Smooth muscle cell of the brain vasculature (primary cell): ENCODE results near the gene PTPN13.
A peak's percentile ranks its signal among the peaks of the same experiment; 100 is the strongest.

Source experiments
- DNase-seq: peaks from one replicate; pipeline ENCODE4 v3.0.0-alpha.2; 2012; ENCODE audit warnings: low read depth, low spot score

PTPN13 gene

DNA sequence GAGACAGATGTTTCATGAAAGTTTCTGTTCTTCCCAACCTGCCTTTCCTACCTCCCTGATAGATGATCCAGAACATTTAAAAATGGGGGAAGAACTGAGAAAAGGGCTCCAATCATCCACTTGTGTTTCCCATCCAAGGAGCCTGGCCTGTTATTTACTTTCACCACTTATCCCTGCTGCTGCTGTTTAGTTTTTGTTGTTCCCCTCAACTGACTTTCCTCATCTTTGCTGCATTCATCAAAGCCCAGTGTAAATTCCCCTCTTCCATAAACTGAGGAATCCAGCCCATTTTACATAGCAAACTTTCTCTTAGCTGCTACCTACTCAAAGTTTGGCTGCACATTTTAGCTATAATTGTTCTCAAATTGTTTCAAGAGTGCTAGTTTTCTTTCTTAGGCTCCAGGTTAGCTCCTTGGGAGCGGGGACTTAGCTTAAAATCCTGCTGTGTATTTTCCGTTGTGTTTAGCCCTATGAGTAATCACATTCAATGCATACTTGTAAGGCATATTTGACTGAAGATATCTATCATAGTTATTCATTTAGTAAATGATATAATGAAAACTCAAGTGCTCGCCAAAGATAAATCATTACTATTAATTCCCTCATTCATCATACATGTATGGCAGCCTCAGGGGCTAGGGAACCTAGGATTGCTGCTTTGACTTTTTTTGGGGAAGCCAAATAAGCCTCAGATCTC, 1.4 kb upstream of the PTPN13 start:
- no peak for DNase-seq

DNA sequence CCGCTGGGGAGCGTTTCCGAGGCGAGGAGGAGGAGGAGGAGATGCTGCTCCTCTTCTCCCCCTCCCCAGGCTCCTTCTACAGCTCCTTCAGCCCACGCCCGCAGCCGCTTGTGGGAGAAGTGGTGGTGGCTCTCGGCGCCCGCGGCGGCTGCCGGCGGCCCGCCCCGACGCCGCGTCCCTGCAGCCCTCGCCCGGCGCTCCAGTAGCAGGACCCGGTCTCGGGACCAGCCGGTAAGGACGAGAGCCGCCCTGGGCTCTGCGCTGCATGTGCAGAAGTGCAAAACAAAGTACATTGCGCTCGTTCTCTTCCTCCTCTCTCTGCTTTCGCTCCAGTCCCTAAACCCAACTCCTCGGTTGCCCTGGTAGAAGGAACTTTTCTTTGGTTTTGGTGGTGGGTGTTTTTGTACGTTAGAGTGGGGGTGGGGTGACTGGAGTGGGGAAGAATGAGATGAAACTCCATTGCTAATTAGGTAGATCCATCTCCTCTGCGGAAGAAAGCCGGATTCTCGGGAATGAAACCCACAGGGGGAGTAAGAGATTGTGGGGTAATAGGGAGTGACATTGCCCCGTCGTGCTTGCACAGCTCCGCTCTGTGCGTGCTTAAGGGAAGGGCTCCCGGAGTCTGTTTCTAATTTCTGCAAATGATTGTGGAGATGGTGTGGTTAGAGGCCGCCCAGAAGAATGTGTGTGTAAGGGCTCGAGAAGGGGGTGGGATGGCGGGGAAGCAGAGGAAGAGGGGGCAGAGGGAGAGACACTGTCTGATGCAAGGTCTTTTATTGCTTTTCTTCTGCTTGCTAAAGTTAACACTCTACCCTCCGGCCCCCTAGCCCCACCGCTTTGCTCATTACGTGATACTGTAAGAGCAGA, 677 bp downstream of the PTPN13 start:
- peak; percentile 29 for DNase-seq

DNA sequence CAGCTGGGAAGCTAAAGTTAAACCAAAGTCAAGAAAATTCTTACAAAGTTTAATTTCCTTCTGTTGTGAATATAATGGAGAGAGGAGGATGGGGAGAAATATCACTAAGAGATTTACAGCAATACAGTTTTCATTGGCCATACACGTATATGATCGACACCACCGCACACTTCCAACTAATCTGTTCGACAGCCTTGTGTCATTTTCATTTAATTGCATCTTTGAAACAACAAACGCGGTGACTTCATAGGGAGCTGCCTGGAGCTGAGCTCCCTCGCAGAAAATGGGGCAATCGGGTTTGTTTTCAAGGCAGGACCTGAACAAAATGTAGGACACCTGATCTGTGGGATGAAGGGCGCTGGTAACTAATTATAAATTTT, 1.3 kb downstream of the PTPN13 start:
- no peak for DNase-seq

DNA sequence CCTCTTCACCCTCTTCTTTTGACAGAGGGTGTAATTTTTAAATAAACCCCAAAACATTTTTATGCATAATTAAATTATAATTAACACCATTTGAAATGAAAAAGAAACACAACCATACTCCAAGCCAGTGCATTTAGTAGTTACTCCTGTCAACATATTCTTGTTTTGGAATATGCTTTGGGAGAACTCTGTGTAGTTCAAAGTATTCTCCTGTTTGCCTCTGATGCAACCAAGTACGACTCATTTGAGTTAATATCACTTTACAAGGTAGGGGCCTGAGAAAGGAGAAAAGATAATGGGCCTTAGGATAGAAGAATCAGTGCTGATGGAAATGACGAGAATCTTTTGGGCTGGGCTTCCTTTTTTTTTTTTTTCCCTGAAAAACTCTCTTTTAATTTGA, 2.7 kb downstream of the PTPN13 start:
- no peak for DNase-seq

DNA sequence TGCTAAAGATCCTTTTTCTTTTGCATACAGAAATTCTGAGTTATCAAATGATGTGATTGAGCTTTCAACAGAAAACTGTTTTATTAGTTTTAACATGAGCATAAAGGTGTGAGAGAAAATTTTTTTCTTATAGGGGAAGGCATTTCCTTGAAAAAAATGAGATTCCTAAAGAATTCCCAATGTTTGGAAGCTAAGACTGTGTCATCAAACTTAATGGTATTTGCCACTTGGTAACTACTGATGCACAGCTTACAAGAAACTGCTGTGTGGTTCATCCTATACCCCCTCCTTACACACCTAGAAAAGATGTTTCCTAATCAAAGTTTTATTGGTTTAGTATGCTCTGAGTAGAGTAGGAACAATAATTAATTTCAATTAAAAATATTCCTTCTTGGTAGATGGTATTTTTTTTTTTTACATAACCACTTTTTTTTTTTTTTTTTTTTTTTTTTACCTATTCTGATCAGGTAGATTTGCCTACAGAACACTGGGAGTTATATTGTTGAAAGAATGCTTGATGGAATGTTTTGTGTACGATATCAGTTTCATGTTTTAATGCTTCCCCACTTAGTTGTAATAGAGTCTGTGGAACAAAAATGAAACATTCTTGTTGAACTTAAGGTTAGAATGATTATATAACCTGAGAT, 6.0 kb downstream of the PTPN13 start:
- DNase-seq: no peak

DNA sequence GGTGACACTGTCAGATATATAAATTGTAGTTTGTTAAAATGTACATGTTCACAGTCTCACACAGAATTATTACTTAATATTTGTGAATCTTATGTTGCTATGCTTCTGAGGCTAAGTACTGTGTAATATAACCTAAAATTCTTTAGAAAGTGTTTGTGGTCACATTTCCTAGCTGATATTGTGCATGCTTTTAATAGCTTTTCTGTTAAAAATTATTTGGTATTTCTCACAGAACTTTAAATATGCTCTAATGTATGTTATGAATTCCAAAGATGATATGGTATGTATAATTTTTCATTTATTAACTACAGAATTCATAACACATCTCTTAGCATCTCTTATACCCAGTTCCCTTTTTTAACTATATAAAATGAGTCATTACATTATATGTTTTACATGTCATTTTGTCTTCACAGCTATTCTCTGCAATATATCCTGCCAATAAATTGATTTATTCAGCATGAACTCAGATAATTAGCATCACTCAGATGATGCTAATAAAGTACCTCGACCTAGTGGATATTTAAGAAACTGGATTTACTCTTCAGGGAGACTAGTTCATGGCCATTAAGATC, 9.3 kb downstream of the PTPN13 start:
- no peak for DNase-seq

DNA sequence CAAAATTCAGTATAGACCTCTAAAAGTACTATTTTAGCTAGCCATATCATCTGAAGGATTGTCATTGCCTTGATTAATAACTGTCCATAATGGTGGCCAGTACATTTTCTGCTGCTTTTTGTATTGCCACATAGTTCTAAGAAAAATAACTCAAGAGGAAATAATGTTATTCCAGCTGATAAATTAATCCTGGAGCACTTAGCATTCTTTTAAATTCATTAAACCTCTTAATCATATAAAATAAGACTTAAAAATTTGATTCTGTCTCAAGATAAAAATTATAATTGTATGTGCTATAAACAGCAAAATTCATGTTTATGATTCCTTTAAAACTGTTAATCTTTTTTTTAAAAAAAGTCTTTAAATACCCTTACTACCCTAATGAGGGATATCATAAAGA, 12.7 kb downstream of the PTPN13 start:
- no peak for DNase-seq

DNA sequence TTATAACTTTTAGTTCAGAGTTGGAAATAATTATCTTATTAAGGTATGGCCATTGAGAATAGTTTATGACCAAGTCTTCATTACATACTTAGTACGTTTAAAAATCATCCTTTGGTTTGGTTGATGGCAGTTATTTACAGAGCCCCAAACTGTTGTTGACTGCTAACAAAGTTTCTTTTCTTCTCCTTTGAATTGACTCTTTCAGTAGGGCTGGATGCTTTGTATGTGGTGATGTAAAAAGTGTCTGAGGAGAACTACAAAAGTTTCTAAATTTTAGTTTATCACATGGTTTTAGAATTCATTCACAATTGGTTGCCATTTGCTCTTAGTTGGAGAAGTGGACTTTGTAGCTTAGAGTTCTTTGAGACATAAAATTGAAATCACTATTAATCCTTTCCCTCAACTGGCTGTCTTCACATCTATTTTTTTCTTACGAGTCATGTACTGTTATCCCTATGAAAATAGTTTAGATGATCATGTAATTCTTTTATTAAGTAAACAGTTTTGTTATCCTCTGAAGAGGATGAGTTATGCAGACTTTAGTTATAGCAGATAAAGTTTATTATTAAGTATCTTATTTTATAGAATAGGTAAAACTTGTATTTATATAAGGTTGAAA, 14.8 kb downstream of the PTPN13 start:
- DNase-seq: no peak

DNA sequence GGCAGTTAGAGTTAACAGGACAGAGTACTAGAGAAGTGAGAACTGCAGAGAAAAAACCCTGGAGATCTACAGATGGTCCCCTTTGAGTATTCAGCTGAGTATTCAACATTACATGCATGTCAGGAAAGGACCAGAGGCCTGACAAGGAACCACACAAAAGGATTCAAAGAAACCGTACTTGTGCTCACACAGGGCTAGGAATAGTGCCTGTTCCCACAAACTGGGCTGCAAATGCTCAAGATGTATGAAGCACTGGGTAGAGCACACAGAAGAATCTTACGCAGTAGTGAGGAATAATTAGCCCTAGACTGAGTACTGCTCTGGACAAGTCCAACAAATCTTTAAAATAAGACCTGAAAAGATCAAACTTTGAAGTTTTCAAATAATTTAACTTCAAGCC, 17.6 kb downstream of the PTPN13 start:
- DNase-seq: no peak

DNA sequence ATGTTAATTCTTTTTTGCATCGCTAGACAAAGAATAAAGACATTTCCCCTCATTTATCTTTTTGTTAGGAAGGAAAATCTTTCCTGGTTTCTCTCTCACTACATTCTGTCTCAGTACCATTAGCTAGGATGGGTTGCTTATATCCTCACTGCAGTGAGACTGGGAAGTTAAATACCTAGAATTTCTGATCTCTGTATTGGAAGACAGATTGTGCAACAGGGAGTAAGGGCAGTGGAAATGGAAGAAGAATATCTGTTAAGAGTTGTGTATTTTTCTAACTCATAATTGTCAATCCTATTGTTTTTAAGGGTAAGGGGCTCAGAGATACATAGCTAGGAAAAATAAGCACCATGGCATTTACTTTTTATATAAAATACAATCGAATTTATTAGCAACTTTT, 19.6 kb downstream of the PTPN13 start:
- no peak for DNase-seq

DNA sequence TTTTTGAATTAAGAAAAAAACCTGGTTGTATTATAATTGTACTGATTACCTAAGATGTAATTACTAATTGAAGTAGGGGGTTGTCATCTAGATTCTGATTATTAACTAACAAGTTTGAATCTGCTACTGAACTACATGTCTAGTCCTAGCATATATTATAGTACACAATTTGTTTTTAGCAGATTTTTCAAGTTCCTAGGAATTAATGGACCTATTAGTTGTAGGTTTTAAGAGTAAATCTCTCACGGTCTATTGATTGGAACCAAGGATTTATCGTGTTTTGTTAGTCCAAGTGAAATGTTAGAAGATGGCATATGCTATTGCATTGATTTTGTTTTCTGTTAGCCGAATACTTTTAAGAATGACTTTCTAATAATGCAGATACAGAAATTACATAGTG, 20.8 kb downstream of the PTPN13 start:
- no peak for DNase-seq

DNA sequence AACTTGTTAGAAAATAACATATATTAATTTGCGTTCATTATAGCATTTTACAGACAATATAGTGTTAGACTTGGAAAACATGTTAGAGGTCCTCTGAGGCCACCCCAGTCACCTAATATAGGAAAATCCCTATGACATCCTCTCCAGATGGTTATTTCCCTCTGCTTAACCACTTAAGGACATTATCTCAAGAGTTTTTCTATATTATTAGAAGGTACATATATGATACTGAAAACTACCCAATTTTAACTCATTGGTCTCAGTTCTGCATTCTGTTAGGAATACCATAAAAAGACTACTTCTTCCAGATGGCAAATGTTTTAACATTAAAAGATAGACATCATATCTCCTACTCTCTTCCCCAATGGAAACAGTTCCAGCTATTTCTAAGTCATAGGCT, 21.4 kb downstream of the PTPN13 start:
- no peak for DNase-seq

DNA sequence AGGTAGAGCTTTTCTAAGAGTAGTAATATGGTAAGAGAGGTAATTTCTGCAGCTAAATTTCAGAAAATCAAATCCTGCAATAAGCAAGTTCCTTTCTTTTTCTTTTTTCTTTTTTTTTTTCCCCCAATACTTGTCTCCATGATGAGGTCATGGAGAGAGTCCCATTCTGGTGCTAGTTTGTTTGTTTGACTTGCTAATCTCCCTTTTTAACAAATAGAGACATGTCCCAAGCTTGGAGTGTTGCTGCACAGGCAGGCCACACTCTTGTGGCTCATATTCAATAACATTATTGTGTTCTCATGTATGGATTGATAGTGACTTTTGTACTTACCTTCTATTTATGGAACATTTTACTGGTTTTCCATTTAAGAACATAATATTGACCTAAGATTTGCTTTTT, 25.5 kb downstream of the PTPN13 start:
- no peak for DNase-seq

DNA sequence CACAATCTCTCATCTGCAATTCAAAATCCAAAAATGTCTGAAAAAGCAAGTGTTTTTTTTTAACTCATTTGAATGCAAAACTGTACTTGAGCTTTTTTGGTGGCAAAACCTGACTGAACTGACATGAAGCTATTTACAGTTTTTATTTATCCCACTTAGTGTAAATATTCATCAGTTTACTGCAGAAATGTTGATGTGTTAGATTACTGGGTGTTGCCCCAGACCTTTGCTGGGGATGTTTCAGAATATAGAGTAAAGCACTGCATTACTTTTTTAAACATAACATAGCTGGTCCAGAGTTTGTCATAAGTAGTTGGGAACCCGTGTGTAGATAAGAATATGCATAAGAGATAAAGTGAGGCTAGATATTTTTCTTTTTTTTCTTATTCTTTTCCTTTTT, 27.3 kb downstream of the PTPN13 start:
- DNase-seq: no peak

DNA sequence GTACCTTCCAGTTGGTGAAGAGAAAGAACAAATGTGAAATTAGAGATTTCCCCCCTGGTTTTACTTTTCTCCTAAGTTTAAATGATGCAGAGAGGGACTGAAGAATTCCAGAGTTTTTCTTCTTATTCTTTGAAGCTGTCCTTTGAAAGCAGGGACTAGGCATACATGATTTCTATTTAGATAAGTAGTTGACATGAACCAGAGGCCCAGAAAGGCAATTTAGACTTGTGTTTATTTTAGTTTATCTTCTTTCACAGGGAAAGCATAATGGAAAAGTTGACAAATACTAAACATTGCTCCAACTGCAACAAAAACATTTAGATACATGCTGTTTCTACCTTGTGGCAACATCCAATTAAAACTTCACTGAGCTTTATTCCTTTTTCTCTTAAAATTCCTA, 32.0 kb downstream of the PTPN13 start:
- DNase-seq: no peak

DNA sequence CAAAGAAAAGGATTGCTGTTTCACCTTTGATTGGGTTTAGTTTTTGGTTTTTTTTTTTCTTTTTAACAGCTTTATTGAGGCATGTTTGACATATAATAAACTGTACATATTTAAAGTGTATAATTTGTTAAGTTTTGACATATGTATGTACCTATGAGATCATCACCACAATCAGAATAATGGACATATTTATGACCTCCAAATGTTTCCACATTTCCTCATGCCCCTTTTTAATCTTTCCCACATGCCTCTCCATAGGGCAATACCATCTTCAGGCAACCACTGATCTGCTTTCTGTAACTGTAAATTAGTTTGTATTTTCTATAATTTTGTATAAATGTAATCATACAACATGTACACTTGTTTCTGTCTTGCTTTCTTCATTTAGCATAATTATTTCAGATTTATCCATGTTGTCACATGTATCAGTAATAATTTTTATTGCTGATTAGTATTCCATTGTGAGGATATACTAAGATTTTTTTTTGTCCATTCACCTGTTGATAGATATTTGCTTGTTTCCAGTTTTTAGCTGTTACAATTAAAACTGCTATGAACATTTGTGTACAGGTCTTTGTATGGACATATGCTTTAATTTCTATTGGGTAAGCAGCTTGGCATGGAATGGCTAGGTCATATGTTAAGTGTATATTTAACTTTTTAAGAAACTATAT, 33.5 kb downstream of the PTPN13 start:
- no peak for DNase-seq

DNA sequence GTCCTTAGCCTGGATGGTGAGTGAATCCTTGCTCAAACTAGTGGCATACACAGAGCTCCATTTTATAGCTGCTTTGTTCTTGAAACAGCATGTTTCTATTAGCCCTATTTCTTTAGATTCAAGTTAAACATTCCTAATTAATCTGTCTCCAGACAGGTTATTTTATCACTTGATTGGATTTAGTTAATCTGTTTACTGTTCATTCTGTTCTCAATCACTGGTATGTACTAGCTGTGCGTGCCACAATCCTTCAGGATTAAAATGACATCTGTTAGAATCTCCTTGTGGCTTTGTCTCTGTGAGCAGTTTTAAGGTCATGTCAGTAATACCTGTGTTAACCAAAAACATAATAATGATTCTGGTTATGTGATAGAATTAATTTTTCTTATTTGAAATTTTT, 36.5 kb downstream of the PTPN13 start:
- no peak for DNase-seq

DNA sequence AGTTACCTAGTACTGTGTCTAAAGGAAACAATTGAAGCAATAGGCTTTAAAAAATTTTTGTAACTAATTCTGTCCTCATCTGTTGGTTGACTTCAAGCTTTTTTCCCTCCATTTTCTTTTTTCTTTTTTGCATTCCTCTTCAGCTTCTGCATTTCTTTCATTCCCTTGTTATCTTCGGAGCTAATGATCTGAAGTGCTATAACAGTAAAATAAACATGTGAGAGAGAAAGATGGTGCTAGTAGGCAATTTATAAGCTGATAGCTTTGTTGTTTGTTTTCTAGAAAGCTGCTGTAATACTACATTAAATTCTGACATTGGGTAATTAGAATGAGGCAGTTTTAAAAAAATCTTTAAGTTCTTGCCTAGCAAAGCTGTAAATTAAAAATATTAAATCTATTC, 37.1 kb downstream of the PTPN13 start:
- no peak for DNase-seq

DNA sequence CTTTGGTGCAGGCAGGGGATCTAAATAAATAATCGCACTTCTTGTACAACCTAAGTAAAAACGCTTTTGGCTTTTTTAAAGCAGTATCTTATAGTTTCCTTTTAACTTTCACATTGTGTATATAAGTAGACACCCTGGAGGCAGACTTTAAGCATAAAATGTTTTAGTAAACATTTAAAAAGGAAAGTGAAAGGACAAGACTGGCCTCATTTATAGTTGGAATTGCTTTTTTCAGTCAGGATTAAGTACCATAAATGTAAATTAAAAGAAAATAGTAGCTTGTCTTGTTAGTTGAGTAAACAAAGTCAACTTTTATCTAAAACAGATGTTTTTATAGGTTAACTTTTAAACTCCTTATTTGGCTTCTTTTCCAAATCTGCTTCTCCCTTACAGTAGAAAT, 39.7 kb downstream of the PTPN13 start:
- no peak for DNase-seq

DNA sequence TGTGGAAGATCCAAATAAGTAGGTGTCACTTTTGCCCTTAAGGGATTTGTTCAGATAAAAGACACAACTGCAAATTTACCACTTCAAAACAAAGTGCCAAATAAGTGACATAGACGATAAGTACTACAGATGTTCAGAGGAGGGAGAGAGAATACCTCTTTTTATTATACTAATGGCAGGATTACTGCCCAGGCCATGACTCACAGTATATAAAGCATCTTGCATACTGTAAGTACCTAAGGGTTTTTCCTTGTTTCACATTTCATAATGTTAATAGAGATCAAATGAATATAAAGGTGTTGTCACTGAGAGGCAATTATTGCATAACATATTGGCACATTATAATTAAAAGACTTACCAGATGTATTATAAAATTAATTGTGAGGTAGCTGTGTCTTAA, 46.4 kb downstream of the PTPN13 start:
- DNase-seq: no peak

DNA sequence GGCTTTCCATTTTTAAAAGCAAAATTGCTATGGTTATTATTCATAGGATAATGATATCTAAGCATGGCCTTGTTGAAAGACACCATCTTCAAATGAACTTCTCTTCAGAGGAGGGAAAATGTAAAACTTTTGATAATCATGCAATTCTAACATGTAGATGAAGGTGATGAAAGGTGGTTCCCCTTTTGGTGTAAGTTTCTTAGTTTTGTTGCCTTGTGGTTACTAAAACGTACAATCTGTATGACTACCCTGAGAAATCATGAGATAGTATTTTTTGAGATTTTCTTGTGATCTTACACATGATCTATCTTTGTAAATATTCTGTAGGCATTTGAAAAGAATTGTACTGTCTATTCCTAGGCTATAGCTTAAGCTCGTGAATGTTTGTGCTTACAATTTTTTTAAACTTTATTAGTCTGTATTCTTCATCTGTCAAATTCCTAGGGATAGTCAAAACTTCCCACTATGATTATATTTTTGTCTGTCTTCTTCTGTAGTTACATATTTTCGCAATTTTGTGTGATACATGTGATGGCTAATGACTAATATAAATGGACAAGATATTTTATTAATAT, 47.5 kb downstream of the PTPN13 start:
- no peak for DNase-seq
